Right cardiac atrium (tissue), 5 donors: ENCODE results near the gene POR. TPM values are rescaled to one million over a fixed set of nuclear protein-coding genes. Genes with fewer than 3 reads are reported as not detected.
"Not testable (repeated sequence)": the region's sequence is repeated elsewhere in the genome, so short reads cannot be mapped to it uniquely, and the experiment has no call there.

Source experiments
- ATAC-seq, 2 donors: fragments of 200-7000 bp; cut with Tn5 transposase; one replicate each; pipeline versions ENCODE4 v1.8.0 to v1.9.1; 2020; ENCODE audit warnings: moderate library complexity in 2 of 2, mild to moderate bottlenecking in 1 of 2
- DNase-seq, 3 donors: peaks; one replicate each; pipeline ENCODE4 v3.0.0-alpha.2; 2020
- H3K27ac ChIP-seq: one replicate; pipeline ENCODE4 v1.5.1; 2013; ENCODE audit warnings: mild to moderate bottlenecking, low read length, control low read depth, moderate library complexity
- H3K27me3 ChIP-seq: one replicate; pipeline ENCODE4 v1.6.1; 2013; ENCODE audit not compliant: control insufficient read depth, insufficient read depth
- H3K4me1 ChIP-seq: one replicate; pipeline ENCODE4 v1.6.1; 2013; ENCODE audit warnings: low read length; ENCODE audit not compliant: control insufficient read depth, insufficient read depth
- H3K4me3 ChIP-seq: one replicate; pipeline ENCODE4 v1.5.1; 2013; ENCODE audit warnings: low read length, control low read depth
- H3K9me3 ChIP-seq: one replicate; pipeline ENCODE4 v1.6.1; 2013; ENCODE audit warnings: low read length; ENCODE audit not compliant: control insufficient read depth
- WGBS: extraction: QIAGEN DNeasy Blood & Tissue Kit; methylation state at CpG from one replicate; pipeline ENCODE4 v1.1.7; 2013; 5-methylcytosine and 5-hydroxymethylcytosine counted together
- intact Hi-C, 4 donors: fragments of 100-400 bp; cut with DNase I; formaldehyde crosslinking; loops; one replicate each; pipeline versions ENCODE4 v1.11.0 to v1.14.0; 2022 to 2023
- long read RNA-seq, 4 donors: library from polyadenylated mRNA; unstranded; transcript quantifications; one replicate each; pipeline ENCODE4 v2.0.0, GENCODE V29; 2020 to 2021
- polyA plus RNA-seq: library from polyadenylated mRNA; stranded (reverse); fragments of 200-250 nt; gene quantifications from one replicate; pipeline ENCODE4 v1.2.3, GENCODE V29; 2013
- total RNA-seq, 4 donors: library from RNA; stranded (reverse); fragmentation: NEBNext Ultra II Directional; extraction: Animal tissue kit (Norgen Biotek cat#: 25700); gene quantifications; one replicate each; pipeline ENCODE4 v1.2.1, GENCODE V29; 2021
- donor health status: healthy with polysubstance abuse.
- donor health status: DM: no; HTN: yes; CAD: no.
- donor health status: DM: no; HTN: no; CAD: no.
- donor health status: DM: no; HTN: yes; CAD: no; lungs with severe emphysema.
- donor health status: DM: yes; HTN: yes; CAD: no.

The POR gene
- total RNA-seq (100 to 1,000 TPM in 1 of 4 donors, 10 to 100 TPM in 3; 59.8 to 122 (median 62.7) TPM), polyA plus RNA-seq (47.4 TPM)
- long read RNA-seq, donor 1, transcript POR-218 (16 exons, 2,522 nt): major isoform, 37 of 77 reads
- long read RNA-seq, donor 1, partial matches to known transcripts: 31 of 77 reads
- long read RNA-seq, donor 1, other reads (novel, unspliced or antisense): 7 of 77 reads
- long read RNA-seq, donor 2, transcript POR-218 (16 exons, 2,522 nt): major isoform, 29 of 51 reads
- long read RNA-seq, donor 2, partial matches to known transcripts: 14 of 51 reads
- long read RNA-seq, donor 2, other reads (novel, unspliced or antisense): 4 of 51 reads
- long read RNA-seq, donor 3, transcript POR-218 (16 exons, 2,522 nt): major isoform, 142 of 292 reads
- long read RNA-seq, donor 3, transcript POR-222 (4 exons, 1,028 nt): minor isoform, 7 of 292 reads
- long read RNA-seq, donor 3, partial matches to known transcripts: 93 of 292 reads
- long read RNA-seq, donor 3, other reads (novel, unspliced or antisense): 47 of 292 reads
- long read RNA-seq, donor 4, transcript POR-218 (16 exons, 2,522 nt): major isoform, 29 of 42 reads
- long read RNA-seq, donor 4, partial matches to known transcripts: 8 of 42 reads
- long read RNA-seq, donor 4, other reads (novel, unspliced or antisense): 4 of 42 reads

DNA sequence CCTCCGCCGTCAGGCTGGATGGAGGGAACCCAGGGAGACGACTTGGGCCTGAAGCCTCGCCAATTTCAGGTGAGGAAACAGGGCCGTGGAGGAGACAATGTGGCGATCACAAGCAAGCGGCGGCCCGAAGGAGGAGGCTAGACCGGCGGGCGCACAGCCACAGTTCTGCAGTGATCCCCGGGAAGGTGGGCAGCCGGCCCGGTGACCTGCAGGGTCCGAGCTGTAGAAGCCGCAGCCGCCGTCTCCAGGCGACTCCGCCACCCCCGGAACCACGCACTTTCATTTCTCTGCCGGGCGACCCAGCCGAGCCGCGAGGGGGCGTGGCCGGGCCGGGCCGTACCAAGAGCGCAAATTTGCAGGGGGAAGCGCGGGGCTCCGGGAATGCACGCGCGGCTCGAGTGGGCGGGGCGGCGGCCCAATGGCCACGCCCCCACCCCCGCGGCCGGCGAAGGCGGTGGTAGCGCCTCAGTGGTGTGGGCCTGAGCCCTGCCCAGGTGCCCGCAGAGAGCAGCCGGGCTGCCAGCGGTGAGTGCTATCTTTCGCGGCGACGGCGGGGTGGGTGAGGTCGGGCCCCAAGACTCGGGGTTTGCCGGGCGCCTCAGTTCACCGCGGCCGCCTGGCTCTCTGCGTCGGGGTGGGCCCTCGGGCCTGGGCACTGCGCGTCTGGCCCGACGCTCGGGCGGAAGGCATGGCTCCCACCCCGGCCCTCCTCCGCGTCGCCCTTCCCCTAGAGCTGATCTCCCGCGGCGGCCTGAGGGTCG is at the start of gene POR:
POR (plus strand) TSS at position 501 of the 761 bp plus-strand sequence. CDS start 38,847 bp downstream, outside the sequence.
- intact Hi-C loops: loop anchor here in 2 of 4 donors (5.0 to 10.0 kb wide), 2 partner anchors 50 to 77 kb away; partner anchors contain the start of gene TMEM120A (in 1 of the 2)
- H3K4me1 ChIP-seq: peaks cover 2% of the 10 kb centered on the region
- no peaks in the 10 kb centered on the region for H3K27me3 ChIP-seq
- ATAC-seq (peak; percentile 99 to 100), DNase-seq (peak; percentile 93 to 99 (median 97))
- H3K4me3 ChIP-seq: peak within 1 kb of the TSS; percentile 79
- no peaks in the 10 kb centered on the region for H3K9me3 ChIP-seq
- peak within 1 kb of the TSS; percentile 90 for H3K27ac ChIP-seq
- WGBS: under 1% methylated on average over 82 of the region's 82 CpGs

DNA sequence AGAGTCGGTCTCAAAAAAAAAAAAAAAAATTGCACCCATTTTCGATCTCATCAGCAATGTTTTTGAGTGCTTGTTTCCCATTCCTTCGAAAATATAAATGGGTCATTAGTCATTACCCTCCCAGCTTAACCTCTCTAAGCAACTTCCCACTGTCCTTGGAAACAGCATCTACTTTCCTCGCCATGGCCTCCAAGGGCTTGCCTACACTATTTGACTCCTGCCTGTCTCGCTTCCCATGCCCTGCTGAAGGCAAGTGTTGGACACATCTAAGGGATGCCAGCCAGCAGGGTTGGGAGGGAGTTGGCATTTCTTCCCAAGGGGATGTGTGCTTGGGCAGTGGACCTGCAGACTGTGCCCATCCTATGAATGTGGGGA is 48.9 kb upstream of the POR start:
- intact Hi-C loops: loop anchor here (1.0 to 5.0 kb wide), 3 partner anchors 151 to 154 kb away; no protein-coding TSS in a partner anchor
- peaks cover 3% of the 10 kb centered on the region for H3K4me1 ChIP-seq
- DNase-seq (no peak), ATAC-seq (peak; percentile 23 to 39)
- H3K27me3 ChIP-seq: no peaks in the 10 kb centered on the region
- 43% methylated on average over 5 of the region's 5 CpGs for WGBS
- no peak overlapping the region for H3K4me3 ChIP-seq
- no peak overlapping the region for H3K27ac ChIP-seq
- no peaks in the 10 kb centered on the region for H3K9me3 ChIP-seq

GRCh38 chr7:75866489-75867389 is 48.2 kb upstream of the POR start:
- Histone ChIP-seq H3K4me3 (no peak overlapping the region), H3K27ac (no peak overlapping the region), H3K4me1 (peaks cover 3% of the 10 kb centered on the region), H3K9me3 (no peaks in the 10 kb centered on the region), H3K27me3 (no peaks in the 10 kb centered on the region)
- intact Hi-C loops: loop anchor here (1.0 to 5.0 kb wide), 3 partner anchors 150 to 154 kb away; no protein-coding TSS in a partner anchor
- peak; percentile 90 to 92 for ATAC-seq
- WGBS: 35% methylated on average over 19 of the region's 19 CpGs
- DNase-seq: peak; percentile 57 to 73 (median 73)

GRCh38 chr7:75867390-75867717 is 47.6 kb upstream of the POR start:
- ATAC-seq (no peak), DNase-seq (no peak)
- 79% methylated on average over 4 of the region's 4 CpGs for WGBS
- H3K4me3 ChIP-seq: no peak overlapping the region
- no peaks in the 10 kb centered on the region for H3K27me3 ChIP-seq
- H3K9me3 ChIP-seq: no peaks in the 10 kb centered on the region
- intact Hi-C loops: loop anchor here in 3 of 4 donors (2.0 to 5.0 kb wide), 2 partner anchors 149 to 150 kb away; no protein-coding TSS in a partner anchor
- peaks cover 3% of the 10 kb centered on the region for H3K4me1 ChIP-seq
- no peak overlapping the region for H3K27ac ChIP-seq

GRCh38 chr7:75868153-75868552 is 46.8 kb upstream of the POR start:
- Histone ChIP-seq H3K27me3 (no peaks in the 10 kb centered on the region), H3K9me3 (no peaks in the 10 kb centered on the region), H3K27ac (no peak overlapping the region), H3K4me3 (no peak overlapping the region), H3K4me1 (peaks cover 3% of the 10 kb centered on the region)
- no peak for DNase-seq
- 96% methylated on average over 2 of the region's 2 CpGs for WGBS
- ATAC-seq: no peak
- intact Hi-C loops: loop anchor here in 2 of 4 donors (5.0 kb wide), 1 partner anchor 149 kb away; no protein-coding TSS in a partner anchor

DNA sequence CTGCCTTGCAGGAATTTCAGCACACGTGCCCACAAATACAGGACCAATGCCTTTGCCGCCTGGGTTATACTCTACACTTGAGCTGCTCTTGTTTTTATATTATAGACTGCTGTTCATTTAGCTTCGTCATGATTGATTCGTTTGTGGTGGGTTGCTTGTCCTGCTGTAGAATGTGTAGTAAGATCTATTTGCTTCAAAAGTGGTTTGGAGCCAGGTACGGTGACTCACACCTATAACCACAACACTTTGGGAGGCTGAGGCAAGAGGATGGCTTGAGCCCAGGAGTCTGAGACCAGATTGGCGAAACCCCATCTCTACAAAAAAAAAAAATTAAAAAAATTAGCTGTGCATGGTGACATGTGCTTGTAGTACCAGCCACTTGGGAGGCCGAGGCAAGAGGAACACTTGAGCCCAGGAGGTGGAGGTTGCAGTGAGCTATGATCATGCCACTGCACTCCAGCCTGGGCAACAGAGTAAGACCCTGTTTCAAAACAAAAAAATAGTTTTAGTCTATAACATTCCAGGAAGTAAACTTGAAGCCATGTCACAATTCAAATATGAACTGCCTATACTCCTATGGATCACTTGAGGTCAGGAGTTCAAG is 45.1 kb upstream of the POR start:
- Histone ChIP-seq H3K27me3 (no peaks in the 10 kb centered on the region), H3K9me3 (no peaks in the 10 kb centered on the region), H3K27ac (no peak overlapping the region), H3K4me3 (no peak overlapping the region), H3K4me1 (peaks cover 3% of the 10 kb centered on the region)
- intact Hi-C loops: loop anchor here in 2 of 4 donors (5.0 kb wide), 1 partner anchor 147 kb away; no protein-coding TSS in a partner anchor
- ATAC-seq (no peak), DNase-seq (no peak)
- WGBS: 89% methylated on average over 7 of the region's 7 CpGs

GRCh38 chr7:75870557-75871161 is 44.3 kb upstream of the POR start:
- H3K4me1 ChIP-seq: peaks cover 3% of the 10 kb centered on the region
- intact Hi-C loops: no loop called here
- H3K27ac ChIP-seq: no peak overlapping the region
- no peaks in the 10 kb centered on the region for H3K27me3 ChIP-seq
- WGBS: 83% methylated on average over 9 of the region's 9 CpGs
- DNase-seq: no peak
- no peak for ATAC-seq
- no peaks in the 10 kb centered on the region for H3K9me3 ChIP-seq
- H3K4me3 ChIP-seq: no peak overlapping the region

DNA sequence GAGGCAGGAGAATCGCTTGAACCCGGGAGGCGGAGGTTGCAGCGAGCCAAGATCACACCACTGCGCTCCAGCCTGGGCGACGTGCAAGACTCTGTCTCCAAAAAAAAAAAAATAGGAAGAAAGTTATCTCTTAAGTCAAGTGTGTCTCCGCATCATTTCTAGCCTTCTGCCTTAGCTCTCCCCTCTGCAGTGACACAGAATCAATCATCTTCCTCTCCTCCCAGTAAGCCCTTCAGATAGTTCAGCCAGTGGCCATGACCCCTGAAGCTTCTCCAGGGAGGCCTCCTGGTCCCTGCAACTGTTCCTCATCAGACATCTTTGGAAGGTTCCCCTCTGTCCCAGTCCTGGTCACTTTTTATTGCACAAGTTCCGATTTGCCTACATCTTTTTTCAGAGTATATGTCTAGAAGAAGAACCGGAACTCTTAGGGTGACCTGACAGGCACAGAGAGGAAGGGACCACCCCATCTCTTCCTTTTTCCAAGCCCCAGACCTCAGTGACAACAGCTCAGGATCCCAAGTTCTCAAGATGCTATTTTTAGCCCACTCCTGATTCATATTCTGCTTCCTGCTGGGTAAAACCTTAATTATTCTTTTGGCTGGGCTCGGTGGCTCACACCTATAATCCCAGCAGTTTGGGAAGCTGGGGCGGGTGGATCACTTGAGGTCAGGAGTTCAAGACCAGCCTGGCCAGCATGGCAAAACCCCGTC is 42.7 kb upstream of the POR start:
- H3K27ac ChIP-seq: peak overlapping the region; percentile 56
- no peaks in the 10 kb centered on the region for H3K9me3 ChIP-seq

GRCh38 chr7:75874180-75874579 is 40.8 kb upstream of the POR start:
- H3K27ac ChIP-seq, intact Hi-C loops, H3K4me3 ChIP-seq, DNase-seq, H3K27me3 ChIP-seq, H3K9me3 ChIP-seq, ATAC-seq, H3K4me1 ChIP-seq: not testable (repeated sequence)
- WGBS: 88% methylated on average over 3 of the region's 3 CpGs

More for the DNA sequence above, 42.7 kb upstream of the POR start:
- ATAC-seq (peak; percentile 68 to 72), DNase-seq (no peak)
- Histone ChIP-seq H3K4me3 (no peak overlapping the region), H3K27me3 (no peaks in the 10 kb centered on the region), H3K4me1 (no peaks in the 10 kb centered on the region)
- WGBS: 27% methylated on average over 13 of the region's 13 CpGs
- intact Hi-C loops: no loop called here
